CD4-positive, CD25-positive, alpha-beta regulatory T cell (primary cell): Measurements from ENCODE around the gene PPP2R5A. TPM values are rescaled to one million over a fixed set of nuclear protein-coding genes. Genes with fewer than 3 reads are reported as not detected.
"Not testable (repeated sequence)": the region's sequence is repeated elsewhere in the genome, so short reads cannot be mapped to it uniquely, and the experiment has no call there.

Experiments used
- ATAC-seq, 2 donors: fragments of 150-1000 bp; cut with Tn5 transposase; one replicate each; pipeline ENCODE4 v1.10.0; 2021; ENCODE audit warnings: low read depth in 2 of 2, moderate number of reproducible peaks in 2 of 2, moderate library complexity in 1 of 2
- DNase-seq, 3 donors: peaks; one replicate each; pipeline versions ENCODE4 v3.0.0 to v3.0.0-alpha.2; 2012 to 2022; ENCODE audit warnings: mixed read lengths in 1 of 3
- H3K27ac ChIP-seq: one replicate; pipeline ENCODE4 v1.7.0; 2013; ENCODE audit warnings: mild to moderate bottlenecking, low read length; ENCODE audit not compliant: insufficient read depth, poor library complexity, severe bottlenecking
- H3K27me3 ChIP-seq: one replicate; pipeline ENCODE4 v1.7.0; 2013; ENCODE audit warnings: low read length; ENCODE audit not compliant: control insufficient read depth, insufficient read depth
- H3K36me3 ChIP-seq: one replicate; pipeline ENCODE4 v1.7.0; 2013; ENCODE audit warnings: mild to moderate bottlenecking, low read length, moderate library complexity; ENCODE audit not compliant: control insufficient read depth, insufficient read depth
- H3K4me1 ChIP-seq: 2 replicates; pipeline ENCODE4 v1.7.0; 2013; ENCODE audit warnings: mild to moderate bottlenecking, low read length; ENCODE audit not compliant: insufficient read depth, control insufficient read depth, poor library complexity, severe bottlenecking
- H3K4me3 ChIP-seq: one replicate; pipeline ENCODE4 v1.7.0; 2013; ENCODE audit warnings: low read depth, mild to moderate bottlenecking, low read length, moderate library complexity
- H3K9me3 ChIP-seq, 2 experiments: 1 replicate in 1 of 2; 2 replicates in 1 of 2; pipeline ENCODE4 v1.7.0; 2013; ENCODE audit warnings: low read length in 2 of 2, mild to moderate bottlenecking in 1 of 2, moderate library complexity in 1 of 2; ENCODE audit not compliant: control insufficient read depth in 2 of 2
- H3K27ac Mint-ChIP-seq, 3 donors: one replicate each; pipeline ENCODE4 v1.8.0; 2020 to 2022; ENCODE audit warnings: mild to moderate bottlenecking in 3 of 3, mixed read lengths in 3 of 3, moderate library complexity in 2 of 3
- H3K27me3 Mint-ChIP-seq: one replicate; pipeline ENCODE4 v1.8.0; 2022; ENCODE audit warnings: mild to moderate bottlenecking, mixed read lengths
- H3K36me3 Mint-ChIP-seq: one replicate; pipeline ENCODE4 v1.8.0; 2020; ENCODE audit warnings: mixed read lengths
- H3K4me1 Mint-ChIP-seq, 4 donors: one replicate each; pipeline ENCODE4 v1.8.0; 2020 to 2022; ENCODE audit warnings: mixed read lengths in 4 of 4, mild to moderate bottlenecking in 1 of 4
- H3K4me3 Mint-ChIP-seq, 4 donors: one replicate each; pipeline ENCODE4 v1.8.0; 2020 to 2022; ENCODE audit warnings: mild to moderate bottlenecking in 4 of 4, mixed read lengths in 4 of 4, moderate library complexity in 3 of 4
- H3K9me3 Mint-ChIP-seq, 7 donors: one replicate each; pipeline ENCODE4 v1.8.0; 2020 to 2022; ENCODE audit warnings: mixed read lengths in 7 of 7, mild to moderate bottlenecking in 3 of 7, moderate library complexity in 2 of 7
- polyA plus RNA-seq, 4 donors: library from polyadenylated mRNA; unstranded; fragments of 300-500 nt; fragmentation: Illumina TruSeq; gene quantifications; one replicate each; pipeline ENCODE4 v1.2.3, GENCODE V29; 2021
- total RNA-seq: library from RNA; stranded (reverse); gene quantifications from one replicate; pipeline ENCODE4 v1.2.3, GENCODE V29; 2022

Gene PPP2R5A
- total and polyA plus RNA-seq, 5 donors from 2014 or later = 41.6 to 64.6 (median 48.5) TPM

GRCh38 chr1:212302745-212303383, 17.7 kb downstream of the PPP2R5A start:
- Histone ChIP-seq H3K27ac (no peak overlapping the region), H3K36me3 (peaks cover 4% of the 10 kb centered on the region), H3K4me1 (peaks cover 19% of the 10 kb centered on the region), H3K27me3 (no peaks in the 10 kb centered on the region), H3K9me3 (no peaks in the 10 kb centered on the region), H3K4me3 (peak overlapping the region; percentile 22)
- H3K27ac Mint-ChIP-seq = peak overlapping the region in 2 of 3 donors; percentile 5 to 41
- H3K9me3 Mint-ChIP-seq = no peaks in the 10 kb centered on the region
- H3K4me1 Mint-ChIP-seq = peaks cover 43 to 67% (median 54%) of the 10 kb centered on the region in 4 donors
- H3K36me3 Mint-ChIP-seq = peaks cover 23% of the 10 kb centered on the region
- ATAC-seq = no peak
- no peaks in the 10 kb centered on the region for H3K27me3 Mint-ChIP-seq
- no peak for DNase-seq
- H3K4me3 Mint-ChIP-seq = peak overlapping the region in 1 of 4 donors; percentile 22

GRCh38 chr1:212305342-212305741, 20.1 kb downstream of the PPP2R5A start:
- Histone ChIP-seq H3K27me3 (no peaks in the 10 kb centered on the region), H3K27ac (no peak overlapping the region), H3K9me3 (no peaks in the 10 kb centered on the region), H3K4me1 (peaks cover 11% of the 10 kb centered on the region), H3K4me3 (no peak overlapping the region), H3K36me3 (peaks cover 23% of the 10 kb centered on the region)
- peak overlapping the region in 2 of 4 donors; percentile 19 to 48 for H3K4me3 Mint-ChIP-seq
- H3K4me1 Mint-ChIP-seq = peaks cover 56 to 79% (median 64%) of the 10 kb centered on the region in 4 donors
- no peak for ATAC-seq
- no peaks in the 10 kb centered on the region for H3K27me3 Mint-ChIP-seq
- peaks cover 40% of the 10 kb centered on the region for H3K36me3 Mint-ChIP-seq
- H3K9me3 Mint-ChIP-seq = no peaks in the 10 kb centered on the region
- peak overlapping the region in 2 of 3 donors; percentile 9 to 83 for H3K27ac Mint-ChIP-seq
- no peak for DNase-seq

- not testable (repeated sequence) for H3K27me3 ChIP-seq, H3K4me3 ChIP-seq, H3K4me3 Mint-ChIP-seq, DNase-seq, H3K27me3 Mint-ChIP-seq, H3K9me3 Mint-ChIP-seq, H3K9me3 ChIP-seq, ATAC-seq, H3K27ac ChIP-seq
- Mint-ChIP-seq H3K27ac (peak overlapping the region in 1 of 3 donors; percentile 76), H3K36me3 (peaks cover 43% of the 10 kb centered on the region), H3K4me1 (peaks cover 60 to 83% (median 69%) of the 10 kb centered on the region in 4 donors)
- peaks cover 11% of the 10 kb centered on the region for H3K4me1 ChIP-seq
- H3K36me3 ChIP-seq = peaks cover 29% of the 10 kb centered on the region
Observed at GRCh38 chr1:212305984-212306452, 20.8 kb downstream of the PPP2R5A start.

GRCh38 chr1:212309967-212310366, 24.8 kb downstream of the PPP2R5A start:
- peaks cover 37% of the 10 kb centered on the region for H3K36me3 ChIP-seq
- no peaks in the 10 kb centered on the region for H3K9me3 ChIP-seq
- peaks cover 43 to 74% (median 51%) of the 10 kb centered on the region in 4 donors for H3K4me1 Mint-ChIP-seq
- H3K27me3 Mint-ChIP-seq = no peaks in the 10 kb centered on the region
- peaks cover 50% of the 10 kb centered on the region for H3K36me3 Mint-ChIP-seq
- H3K27me3 ChIP-seq = no peaks in the 10 kb centered on the region
- no peak overlapping the region for H3K4me3 ChIP-seq
- ATAC-seq (no peak), DNase-seq (no peak)
- H3K9me3 Mint-ChIP-seq = peaks cover 0 to 4% (median 0%) of the 10 kb centered on the region in 7 donors
- H3K27ac ChIP-seq = no peak overlapping the region
- peak overlapping the region in 2 of 3 donors; percentile 20 to 63 for H3K27ac Mint-ChIP-seq
- H3K4me1 ChIP-seq = peaks cover 4% of the 10 kb centered on the region
- no peak overlapping the region for H3K4me3 Mint-ChIP-seq

GRCh38 chr1:212310383-212310782, 25.2 kb downstream of the PPP2R5A start:
- peaks cover 6% of the 10 kb centered on the region for H3K4me1 ChIP-seq
- peak overlapping the region in 2 of 3 donors; percentile 20 to 43 for H3K27ac Mint-ChIP-seq
- peaks cover 40 to 74% (median 52%) of the 10 kb centered on the region in 4 donors for H3K4me1 Mint-ChIP-seq
- no peak overlapping the region for H3K27ac ChIP-seq
- peaks cover 37% of the 10 kb centered on the region for H3K36me3 ChIP-seq
- no peaks in the 10 kb centered on the region for H3K27me3 ChIP-seq
- ATAC-seq (no peak), DNase-seq (no peak)
- H3K9me3 Mint-ChIP-seq = peaks cover 0 to 4% (median 0%) of the 10 kb centered on the region in 7 donors
- H3K9me3 ChIP-seq = no peaks in the 10 kb centered on the region
- no peak overlapping the region for H3K4me3 ChIP-seq
- H3K36me3 Mint-ChIP-seq = peaks cover 46% of the 10 kb centered on the region
- H3K27me3 Mint-ChIP-seq = no peaks in the 10 kb centered on the region
- H3K4me3 Mint-ChIP-seq = no peak overlapping the region

GRCh38 chr1:212311836-212312497, 26.8 kb downstream of the PPP2R5A start:
- Mint-ChIP-seq H3K9me3 (peaks cover 0 to 4% (median 0%) of the 10 kb centered on the region in 7 donors), H3K27ac (no peak overlapping the region), H3K4me3 (no peak overlapping the region), H3K27me3 (no peaks in the 10 kb centered on the region), H3K4me1 (peaks cover 46 to 76% (median 57%) of the 10 kb centered on the region in 4 donors), H3K36me3 (peaks cover 42% of the 10 kb centered on the region)
- H3K4me3 ChIP-seq = no peak overlapping the region
- DNase-seq (no peak), ATAC-seq (no peak)
- H3K9me3 ChIP-seq = no peaks in the 10 kb centered on the region
- H3K27me3 ChIP-seq = no peaks in the 10 kb centered on the region
- peaks cover 37% of the 10 kb centered on the region for H3K36me3 ChIP-seq
- H3K4me1 ChIP-seq = peaks cover 9% of the 10 kb centered on the region
- H3K27ac ChIP-seq = no peak overlapping the region

GRCh38 chr1:212313616-212314015, 28.4 kb downstream of the PPP2R5A start:
- Mint-ChIP-seq H3K9me3 (peaks cover 0 to 4% (median 0%) of the 10 kb centered on the region in 7 donors), H3K4me1 (peaks cover 50 to 76% (median 58%) of the 10 kb centered on the region in 4 donors), H3K4me3 (no peak overlapping the region), H3K36me3 (peaks cover 28% of the 10 kb centered on the region), H3K27ac (no peak overlapping the region), H3K27me3 (no peaks in the 10 kb centered on the region)
- Histone ChIP-seq H3K36me3 (peaks cover 29% of the 10 kb centered on the region), H3K27me3 (no peaks in the 10 kb centered on the region), H3K27ac (no peak overlapping the region), H3K9me3 (no peaks in the 10 kb centered on the region), H3K4me3 (no peak overlapping the region), H3K4me1 (peaks cover 8% of the 10 kb centered on the region)
- DNase-seq (no peak), ATAC-seq (no peak)
